IMR-90 (cell line): ENCODE results near the gene MARCHF3. TPM values are rescaled to one million over a fixed set of nuclear protein-coding genes. Genes with fewer than 3 reads are reported as not detected.
A peak's percentile ranks its signal among the peaks of the same experiment; 100 is the strongest.

Source experiments
- ATAC-seq: fragments of 200-7000 bp; cut with Tn5 transposase; 2 replicates; pipeline ENCODE4 v1.9.1; 2020; ENCODE audit warnings: low read depth, mild to moderate bottlenecking, moderate library complexity
- BruUV-seq: library from RNA; stranded (reverse); fragments of 400-500 nt; replicated peaks from 2 replicates; lab custom pipeline; 2021; lab: Mats Ljungman, UMichigan
- CTCF ChIA-PET: fragments of 300-600 bp; formaldehyde crosslinking; extraction: SDS; loops from one replicate; lab custom pipeline; 2021; ENCODE audit warnings: antibody characterized with exemption; lab: Yijun Ruan, JAX
- POLR2A ChIA-PET: fragments of 300-600 bp; sonication (Branson Sonifier 250); formaldehyde crosslinking; loops from one replicate; lab custom pipeline; 2022; ENCODE audit warnings: antibody characterized with exemption; ENCODE audit not compliant: unreplicated experiment; lab: Charles Lee
- DNase-seq: peaks from one replicate; pipeline ENCODE4 v3.0.0; 2013
- H2AFZ ChIP-seq: replicated peaks from 2 replicates; pipeline ENCODE3; 2013; ENCODE audit warnings: low read length, mild to moderate bottlenecking; ENCODE audit not compliant: poor library complexity
- H2AK5ac ChIP-seq: 2 replicates; pipeline ENCODE4 v1.6.1; 2013; ENCODE audit warnings: low read depth, low read length, inconsistent platforms
- H2AK9ac ChIP-seq: replicated peaks from 2 replicates; pipeline ENCODE3; 2013; ENCODE audit warnings: mild to moderate bottlenecking, low read depth, low read length, moderate library complexity; ENCODE audit not compliant: poor library complexity
- H2BK120ac ChIP-seq: 2 replicates; pipeline ENCODE4 v1.6.1; 2013; ENCODE audit warnings: low read depth, low read length, inconsistent platforms
- H2BK15ac ChIP-seq: 3 replicates; pipeline ENCODE4 v1.6.1; 2013; ENCODE audit warnings: low read depth, low read length, inconsistent platforms
- H2BK20ac ChIP-seq: 2 replicates; pipeline ENCODE4 v1.6.1; 2013; ENCODE audit warnings: low read depth, mild to moderate bottlenecking, inconsistent platforms, low read length, moderate library complexity
- H2BK5ac ChIP-seq: 2 replicates; pipeline ENCODE4 v1.6.1; 2013; ENCODE audit warnings: mild to moderate bottlenecking, low read depth, low read length, inconsistent platforms; ENCODE audit not compliant: poor library complexity, severe bottlenecking
- H3K14ac ChIP-seq: replicated peaks from 2 replicates; pipeline ENCODE4 v1.6.1; 2013; ENCODE audit warnings: low read depth, low read length, inconsistent platforms
- H3K18ac ChIP-seq: 2 replicates; pipeline ENCODE4 v1.6.1; 2013; ENCODE audit warnings: low read depth, low read length, control low read depth
- H3K23ac ChIP-seq: 2 replicates; pipeline ENCODE4 v1.6.1; 2013; ENCODE audit warnings: low read depth, low read length, inconsistent platforms
- H3K27ac ChIP-seq: 2 replicates; pipeline ENCODE4 v1.5.1; 2013; ENCODE audit warnings: mild to moderate bottlenecking, control low read depth, low read length; ENCODE audit not compliant: insufficient read depth
- H3K27me3 ChIP-seq: 2 replicates; pipeline ENCODE4 v1.6.1; 2013; ENCODE audit warnings: low read length; ENCODE audit not compliant: control insufficient read depth, insufficient read depth
- H3K36me3 ChIP-seq: 2 replicates; pipeline ENCODE4 v1.6.1; 2013; ENCODE audit warnings: low read length, mixed read lengths; ENCODE audit not compliant: control insufficient read depth, insufficient read depth
- H3K4ac ChIP-seq: 2 replicates; pipeline ENCODE4 v1.6.1; 2013; ENCODE audit warnings: low read depth, low read length, inconsistent platforms
- H3K4me1 ChIP-seq: 2 replicates; pipeline ENCODE4 v1.6.1; 2013; ENCODE audit warnings: low read length, mixed read lengths; ENCODE audit not compliant: control insufficient read depth, insufficient read depth
- H3K4me2 ChIP-seq: 2 replicates; pipeline ENCODE4 v1.6.1; 2013; ENCODE audit warnings: low read depth, mild to moderate bottlenecking, control low read depth, low read length, moderate library complexity
- H3K4me3 ChIP-seq: 2 replicates; pipeline ENCODE4 v1.5.1; 2013; ENCODE audit warnings: low read depth, mild to moderate bottlenecking, control low read depth, low read length, moderate library complexity; ENCODE audit not compliant: insufficient read depth
- H3K56ac ChIP-seq: 2 replicates; pipeline ENCODE4 v1.6.1; 2013; ENCODE audit warnings: low read length, inconsistent platforms; ENCODE audit not compliant: insufficient read depth; ENCODE audit errors: extremely low read depth
- H3K79me1 ChIP-seq, 2 experiments: 2 replicates each; pipeline ENCODE4 v1.6.1; 2013; ENCODE audit warnings: low read length in 2 of 2, inconsistent platforms in 1 of 2, low read depth in 1 of 2
- H3K9ac ChIP-seq: 2 replicates; pipeline ENCODE4 v1.6.1; 2013; ENCODE audit warnings: low read depth, low read length, control low read depth
- H3K9me1 ChIP-seq: 2 replicates; pipeline ENCODE4 v1.6.1; 2013; ENCODE audit warnings: low read length, inconsistent platforms; ENCODE audit not compliant: insufficient read depth
- H3K9me3 ChIP-seq: 2 replicates; pipeline ENCODE4 v1.6.1; 2013; ENCODE audit warnings: low read length; ENCODE audit not compliant: control insufficient read depth, insufficient read depth
- H4K20me1 ChIP-seq: 2 replicates; pipeline ENCODE4 v1.6.1; 2013; ENCODE audit warnings: low read length, inconsistent platforms; ENCODE audit not compliant: insufficient read depth
- H4K5ac ChIP-seq: 2 replicates; pipeline ENCODE4 v1.6.1; 2013; ENCODE audit warnings: mild to moderate bottlenecking, low read depth, low read length, control low read depth
- H4K8ac ChIP-seq, 2 experiments: 2 replicates each; pipeline ENCODE4 v1.6.1; 2013; ENCODE audit warnings: low read depth in 2 of 2, low read length in 2 of 2, control low read depth in 1 of 2, inconsistent platforms in 1 of 2
- H4K91ac ChIP-seq: 2 replicates; pipeline ENCODE4 v1.6.1; 2013; ENCODE audit warnings: low read depth, low read length, inconsistent platforms; ENCODE audit not compliant: insufficient read depth
- BHLHE40 ChIP-seq: fragments of 150-350 bp; IDR thresholded peaks from 2 replicates; pipeline ENCODE4 v1.6.1; 2016; ENCODE audit warnings: mild to moderate bottlenecking, low read depth, low read length
- MAZ ChIP-seq: IDR thresholded peaks from 2 replicates; pipeline ENCODE4 v1.6.1; 2012; ENCODE audit warnings: low read depth, mild to moderate bottlenecking, low read length, improper control_type of control experiment, moderate library complexity, borderline replicate concordance
- MXI1 ChIP-seq: IDR thresholded peaks from 2 replicates; pipeline ENCODE4 v1.6.1; 2012; ENCODE audit warnings: low read depth, mild to moderate bottlenecking, low read length, moderate library complexity, borderline replicate concordance
- RAD21 ChIP-seq: IDR thresholded peaks from 2 replicates; pipeline ENCODE4 v1.6.1; 2012; ENCODE audit warnings: low read length, improper control_type of control experiment
- RFX5 ChIP-seq: IDR thresholded peaks from 2 replicates; pipeline ENCODE4 v1.8.0; 2012; ENCODE audit warnings: low read depth, mild to moderate bottlenecking, low read length, moderate library complexity
- WGBS, 2 experiments: methylation state at CpG; one replicate each; pipeline versions ENCODE4 v1.1.5 to v1.1.7; 2013; ENCODE audit warnings: missing lambda C conversion rate in 2 of 2; ENCODE audit not compliant: insufficient read length in 1 of 2; ENCODE audit errors: extremely low coverage in 2 of 2; 5-methylcytosine and 5-hydroxymethylcytosine counted together
- dilution Hi-C: fragments of 300-500 bp; cut with HindIII; formaldehyde crosslinking; loops from one replicate; pipeline ENCODE4 v1.14.3; 2018; ENCODE audit warnings: low sequenced_read_pairs; ENCODE audit not compliant: unreplicated experiment
- in situ Hi-C: fragments of 300-500 bp; cut with MboI; formaldehyde crosslinking; loops from 3 replicates; pipeline ENCODE4 v1.14.3; 2019; ENCODE audit warnings: low sequenced_read_pairs, inconsistent platforms, mixed read lengths
- intact Hi-C: fragments of 100-400 bp; cut with micrococcal nuclease; formaldehyde crosslinking; loops from 2 replicates; pipeline ENCODE4 v1.10.0; 2022
- polyA plus RNA-seq, 3 experiments: library from polyadenylated mRNA; depleted of rRNA; stranded (reverse); fragments of >200 nt; gene quantifications; 2 replicates each; pipeline ENCODE4 v1.2.3, GENCODE V29; 2012; ENCODE audit warnings: low replicate concordance in 1 of 3
- total RNA-seq: library from RNA; depleted of rRNA; stranded (reverse); fragments of >200 nt; gene quantifications from 2 replicates; pipeline ENCODE4 v1.2.3, GENCODE V29; 2012
- TF ChIP-seq, protein P1 (sequence below): fragments of 150-350 bp; IDR thresholded peaks from 2 replicates; pipeline ENCODE4 v1.6.1; 2017; ENCODE audit warnings: mild to moderate bottlenecking, antibody characterized with exemption, low read length, low read depth
- TF ChIP-seq, protein P2 (sequence below): fragments of 150-350 bp; IDR thresholded peaks from 2 replicates; pipeline ENCODE4 v1.6.1; 2016; ENCODE audit warnings: low read depth, mild to moderate bottlenecking, low read length, moderate library complexity, borderline replicate concordance
- TF ChIP-seq, protein P3 (sequence below): conservative IDR thresholded peaks from 2 replicates; pipeline ENCODE4 v1.5.1; 2012; ENCODE audit warnings: mild to moderate bottlenecking, low read depth, low read length, improper control_type of control experiment

MARCHF3 gene
- total and polyA plus RNA-seq, 2 of the 4 experiments (the other 2 are of a cell fraction) = 11.2 to 18.8 TPM

DNA sequence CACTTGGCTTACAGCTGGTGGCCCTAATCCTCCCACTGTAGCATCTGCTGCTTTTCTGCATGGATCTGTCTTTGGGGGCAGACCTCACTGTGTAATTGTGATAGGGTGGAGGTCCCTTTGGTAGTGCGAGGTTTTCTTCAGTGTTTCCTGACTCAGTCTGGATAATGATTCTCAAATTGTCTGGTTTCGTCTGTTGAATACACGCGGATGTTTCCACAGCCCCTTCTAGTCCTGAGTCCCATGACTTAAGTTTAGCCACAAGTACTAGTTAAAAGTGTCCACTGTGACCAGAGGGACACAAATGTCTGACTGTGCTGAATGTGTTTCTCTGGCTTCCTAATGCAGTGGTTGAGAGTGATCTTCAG lies 182.9 kb downstream of the MARCHF3 start:
- WGBS, 2 experiments = 100% methylated on average over 1 of the region's 4 CpGs; no CpG with 5 or more reads in 1 of the 2 experiments
- Histone ChIP-seq H2AFZ (no peak overlapping the region), H3K36me3 (no peaks in the 10 kb centered on the region), H2AK5ac (no peak overlapping the region), H3K9me1 (no peaks in the 10 kb centered on the region; the same call in 1 of the 2 replicates), H3K23ac (peak overlapping the region; percentile 51; the same call in 1 of the 2 replicates), H2AK9ac (no peak overlapping the region), H2BK120ac (no peak overlapping the region), H3K4me1 (peaks cover 2% of the 10 kb centered on the region; the same call in 1 of the 2 replicates), H3K4ac (no peak overlapping the region), H3K9me3 (no peaks in the 10 kb centered on the region), H3K27me3 (no peaks in the 10 kb centered on the region), H3K14ac (no peak overlapping the region), H2BK15ac (no peak overlapping the region), H2BK5ac (no peak overlapping the region), H3K4me3 (no peak overlapping the region), H3K9ac (no peak overlapping the region), H3K79me1 (no peaks in the 10 kb centered on the region), H4K91ac (no peak overlapping the region), H4K5ac (no peak overlapping the region), H3K18ac (no peak overlapping the region), H4K20me1 (no peaks in the 10 kb centered on the region), H2BK20ac (no peak overlapping the region), H3K27ac (no peak overlapping the region), H4K8ac (no peak overlapping the region), H3K56ac (no peak overlapping the region), H3K4me2 (no peak overlapping the region)
- ChIA-PET CTCF (no interaction called here), POLR2A (no interaction called here)
- ATAC-seq = no peak
- BruUV-seq = no TSS peak
- DNase-seq = no peak
- dilution Hi-C loops = no loop called here
- in situ Hi-C loops = no loop called here
- TF ChIP-seq MXI1 (no peak), MAZ (no peak), BHLHE40 (no peak), RAD21 (no peak), RFX5 (no peak)
- TF ChIP-seq, protein P1, sequence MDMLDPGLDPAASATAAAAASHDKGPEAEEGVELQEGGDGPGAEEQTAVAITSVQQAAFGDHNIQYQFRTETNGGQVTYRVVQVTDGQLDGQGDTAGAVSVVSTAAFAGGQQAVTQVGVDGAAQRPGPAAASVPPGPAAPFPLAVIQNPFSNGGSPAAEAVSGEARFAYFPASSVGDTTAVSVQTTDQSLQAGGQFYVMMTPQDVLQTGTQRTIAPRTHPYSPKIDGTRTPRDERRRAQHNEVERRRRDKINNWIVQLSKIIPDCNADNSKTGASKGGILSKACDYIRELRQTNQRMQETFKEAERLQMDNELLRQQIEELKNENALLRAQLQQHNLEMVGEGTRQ = no peak
- TF ChIP-seq, protein P2, sequence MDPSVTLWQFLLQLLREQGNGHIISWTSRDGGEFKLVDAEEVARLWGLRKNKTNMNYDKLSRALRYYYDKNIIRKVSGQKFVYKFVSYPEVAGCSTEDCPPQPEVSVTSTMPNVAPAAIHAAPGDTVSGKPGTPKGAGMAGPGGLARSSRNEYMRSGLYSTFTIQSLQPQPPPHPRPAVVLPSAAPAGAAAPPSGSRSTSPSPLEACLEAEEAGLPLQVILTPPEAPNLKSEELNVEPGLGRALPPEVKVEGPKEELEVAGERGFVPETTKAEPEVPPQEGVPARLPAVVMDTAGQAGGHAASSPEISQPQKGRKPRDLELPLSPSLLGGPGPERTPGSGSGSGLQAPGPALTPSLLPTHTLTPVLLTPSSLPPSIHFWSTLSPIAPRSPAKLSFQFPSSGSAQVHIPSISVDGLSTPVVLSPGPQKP = no peak
- TF ChIP-seq, protein P3, sequence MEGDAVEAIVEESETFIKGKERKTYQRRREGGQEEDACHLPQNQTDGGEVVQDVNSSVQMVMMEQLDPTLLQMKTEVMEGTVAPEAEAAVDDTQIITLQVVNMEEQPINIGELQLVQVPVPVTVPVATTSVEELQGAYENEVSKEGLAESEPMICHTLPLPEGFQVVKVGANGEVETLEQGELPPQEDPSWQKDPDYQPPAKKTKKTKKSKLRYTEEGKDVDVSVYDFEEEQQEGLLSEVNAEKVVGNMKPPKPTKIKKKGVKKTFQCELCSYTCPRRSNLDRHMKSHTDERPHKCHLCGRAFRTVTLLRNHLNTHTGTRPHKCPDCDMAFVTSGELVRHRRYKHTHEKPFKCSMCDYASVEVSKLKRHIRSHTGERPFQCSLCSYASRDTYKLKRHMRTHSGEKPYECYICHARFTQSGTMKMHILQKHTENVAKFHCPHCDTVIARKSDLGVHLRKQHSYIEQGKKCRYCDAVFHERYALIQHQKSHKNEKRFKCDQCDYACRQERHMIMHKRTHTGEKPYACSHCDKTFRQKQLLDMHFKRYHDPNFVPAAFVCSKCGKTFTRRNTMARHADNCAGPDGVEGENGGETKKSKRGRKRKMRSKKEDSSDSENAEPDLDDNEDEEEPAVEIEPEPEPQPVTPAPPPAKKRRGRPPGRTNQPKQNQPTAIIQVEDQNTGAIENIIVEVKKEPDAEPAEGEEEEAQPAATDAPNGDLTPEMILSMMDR = no peak
- intact Hi-C loops = loop anchor here (5.0 kb wide), 2 partner anchors 185 to 380 kb away; partner anchors contain the start of gene MARCHF3
